ENCODE data around the gene VAV3.

GRCh38 chr1:107669996-107670395 is 295.0 kb downstream of the VAV3 start:
- no peak for TF ChIP-seq CTCF (IDR thresholded peaks at IDR 0.05 in 8 of 11, conservative IDR thresholded peaks at IDR 0.05 in 3 of 11)
- TF ChIP-seq POLR2A (IDR thresholded peaks at IDR 0.05), result no peak

All from spleen (tissue), 7 donors.